ENCODE results near the gene TBC1D14.

The TBC1D14 gene, protein sequence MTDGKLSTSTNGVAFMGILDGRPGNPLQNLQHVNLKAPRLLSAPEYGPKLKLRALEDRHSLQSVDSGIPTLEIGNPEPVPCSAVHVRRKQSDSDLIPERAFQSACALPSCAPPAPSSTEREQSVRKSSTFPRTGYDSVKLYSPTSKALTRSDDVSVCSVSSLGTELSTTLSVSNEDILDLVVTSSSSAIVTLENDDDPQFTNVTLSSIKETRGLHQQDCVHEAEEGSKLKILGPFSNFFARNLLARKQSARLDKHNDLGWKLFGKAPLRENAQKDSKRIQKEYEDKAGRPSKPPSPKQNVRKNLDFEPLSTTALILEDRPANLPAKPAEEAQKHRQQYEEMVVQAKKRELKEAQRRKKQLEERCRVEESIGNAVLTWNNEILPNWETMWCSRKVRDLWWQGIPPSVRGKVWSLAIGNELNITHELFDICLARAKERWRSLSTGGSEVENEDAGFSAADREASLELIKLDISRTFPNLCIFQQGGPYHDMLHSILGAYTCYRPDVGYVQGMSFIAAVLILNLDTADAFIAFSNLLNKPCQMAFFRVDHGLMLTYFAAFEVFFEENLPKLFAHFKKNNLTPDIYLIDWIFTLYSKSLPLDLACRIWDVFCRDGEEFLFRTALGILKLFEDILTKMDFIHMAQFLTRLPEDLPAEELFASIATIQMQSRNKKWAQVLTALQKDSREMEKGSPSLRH

DNA sequence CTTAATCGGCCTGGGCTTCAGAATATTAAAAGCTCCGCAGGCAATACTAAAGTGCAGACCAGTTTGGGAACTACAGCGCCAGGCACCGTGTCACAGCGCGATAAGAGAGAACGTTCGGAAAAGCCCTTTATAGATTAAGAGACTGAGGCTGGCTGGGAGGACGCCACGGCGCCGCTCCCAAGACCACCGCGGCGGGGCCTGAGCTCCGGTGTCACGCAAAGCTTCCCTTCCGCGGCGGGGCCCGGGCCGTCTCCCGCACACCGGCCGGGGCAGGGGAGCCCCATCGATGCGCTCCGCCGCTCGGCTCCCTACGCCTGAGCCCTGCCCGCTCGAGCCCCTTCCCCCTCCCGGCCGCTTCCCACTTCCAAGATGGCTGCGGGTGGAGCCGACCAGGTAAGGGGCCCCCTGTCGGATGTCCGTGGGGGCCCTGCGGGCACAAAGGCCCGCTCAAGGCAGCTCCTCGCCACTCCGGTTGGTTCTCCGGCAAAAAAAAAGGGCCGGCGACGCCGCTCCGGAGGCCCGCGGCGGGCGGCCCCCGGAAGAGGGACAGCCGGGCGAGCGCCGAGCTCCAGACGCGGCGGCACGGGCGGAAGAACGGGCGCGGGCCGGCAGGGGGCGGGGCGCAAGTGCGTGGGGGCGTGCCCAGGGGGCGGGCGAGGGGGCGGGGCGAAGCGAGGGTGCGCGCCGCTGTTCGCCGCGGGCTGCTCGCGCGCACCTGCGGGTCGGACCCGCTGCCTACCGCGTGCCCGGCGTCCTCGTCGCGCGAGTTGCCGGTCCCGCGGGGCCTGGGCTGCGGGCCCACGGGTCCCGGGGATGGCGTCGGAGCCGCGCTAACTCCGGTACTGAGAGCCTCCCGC lies at the start of gene TBC1D14:
TSS of gene TBC1D14 (plus strand) at position 714 of the 857 bp plus-strand sequence. CDS start 13,564 bp downstream, outside the sequence.
- FAIRE-seq: no peak

DNA sequence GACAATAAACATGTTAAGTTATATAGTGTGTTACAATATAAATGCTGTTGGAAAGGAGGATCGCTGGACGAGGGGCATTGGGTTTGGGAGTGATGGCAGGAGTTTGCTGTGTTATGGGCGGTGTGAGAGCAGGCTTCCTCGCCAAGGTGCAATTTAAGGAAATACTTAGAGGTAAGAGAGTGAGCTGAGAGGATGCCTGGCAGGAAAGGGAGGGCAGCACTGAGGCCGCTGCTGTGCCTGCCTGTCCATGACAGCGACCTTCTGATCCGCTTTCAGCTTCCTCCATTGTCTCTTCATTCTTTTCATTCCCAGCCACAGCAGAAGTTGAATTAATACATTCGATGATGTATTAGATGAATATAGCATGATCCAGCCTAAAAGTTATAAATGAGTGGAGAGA lies 41.2 kb upstream of the TBC1D14 start:
- no peak for FAIRE-seq

- FAIRE-seq: no peak
Measured at GRCh38 chr4:6869944-6870343, 39.7 kb upstream of the TBC1D14 start.

DNA sequence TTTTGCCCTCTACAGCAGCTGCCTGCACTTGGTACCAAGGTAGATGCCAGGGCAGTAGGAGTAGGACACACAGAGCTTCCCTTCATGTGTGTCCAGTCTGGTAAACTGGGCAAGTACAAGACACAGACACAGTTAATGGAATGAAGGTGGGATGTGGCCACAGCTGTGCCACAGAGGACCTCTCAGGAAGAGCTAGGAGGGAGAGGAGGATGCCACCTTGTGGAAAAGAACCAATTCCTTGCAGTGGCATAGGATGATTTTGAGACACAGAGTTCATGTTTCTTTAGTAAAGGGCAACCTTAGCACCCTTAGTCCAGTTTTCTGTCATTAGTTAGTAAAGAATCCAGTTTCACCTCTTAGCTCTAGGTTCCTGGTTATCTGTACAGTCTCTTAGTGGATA lies 36.3 kb upstream of the TBC1D14 start:
- no peak for FAIRE-seq

DNA sequence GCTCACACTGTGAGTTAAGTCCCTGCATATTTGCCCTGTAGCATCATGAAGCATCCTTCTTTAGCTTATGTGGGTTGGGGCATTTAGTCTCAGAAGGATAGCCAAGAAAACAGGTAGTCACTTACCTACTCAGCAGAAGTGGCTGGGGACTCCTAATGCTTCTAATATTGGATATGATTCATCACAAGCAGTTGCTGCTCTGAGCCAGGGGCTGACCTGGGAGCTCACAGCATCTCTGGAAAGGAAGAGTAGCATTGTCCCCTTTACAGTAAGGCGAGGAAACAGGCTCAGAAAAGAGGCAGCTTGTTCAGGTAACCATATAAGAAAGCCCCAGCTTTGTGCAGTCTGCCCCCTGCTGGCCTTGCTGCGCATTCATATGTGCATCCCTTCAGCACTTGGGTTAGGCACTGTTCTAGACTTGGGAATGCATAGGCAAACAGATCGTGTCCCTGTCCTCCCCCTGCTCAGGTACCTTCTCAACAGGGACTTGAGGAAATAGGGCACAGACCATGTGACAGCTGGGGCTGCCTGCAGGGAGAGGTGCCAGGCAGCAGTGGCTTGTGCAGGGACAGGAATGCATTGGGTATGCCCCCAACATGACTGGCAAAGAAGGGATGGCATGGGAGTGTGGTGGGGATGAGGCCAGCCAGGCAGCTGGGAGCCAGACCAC lies 35.7 kb upstream of the TBC1D14 start:
- FAIRE-seq: no peak

DNA sequence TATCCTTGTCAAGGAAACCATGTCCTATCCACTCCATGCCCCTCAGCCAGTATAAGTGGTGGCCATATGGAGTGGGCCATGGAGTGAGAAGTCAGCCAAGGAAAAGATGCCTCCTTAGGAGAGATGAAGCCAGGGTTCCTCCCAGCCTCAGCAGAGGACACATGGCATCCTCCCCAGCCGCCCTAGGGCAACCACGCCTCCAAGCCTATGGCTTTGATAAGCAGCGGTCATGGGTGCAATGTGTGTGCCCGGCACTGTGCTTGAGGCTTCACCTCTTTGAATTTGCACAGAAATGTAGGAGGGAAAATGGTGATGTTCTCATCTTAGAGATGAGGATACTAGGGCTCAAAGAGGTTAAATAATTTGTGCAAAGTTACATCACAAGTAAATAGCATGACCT lies 34.6 kb upstream of the TBC1D14 start:
- no peak for FAIRE-seq

DNA sequence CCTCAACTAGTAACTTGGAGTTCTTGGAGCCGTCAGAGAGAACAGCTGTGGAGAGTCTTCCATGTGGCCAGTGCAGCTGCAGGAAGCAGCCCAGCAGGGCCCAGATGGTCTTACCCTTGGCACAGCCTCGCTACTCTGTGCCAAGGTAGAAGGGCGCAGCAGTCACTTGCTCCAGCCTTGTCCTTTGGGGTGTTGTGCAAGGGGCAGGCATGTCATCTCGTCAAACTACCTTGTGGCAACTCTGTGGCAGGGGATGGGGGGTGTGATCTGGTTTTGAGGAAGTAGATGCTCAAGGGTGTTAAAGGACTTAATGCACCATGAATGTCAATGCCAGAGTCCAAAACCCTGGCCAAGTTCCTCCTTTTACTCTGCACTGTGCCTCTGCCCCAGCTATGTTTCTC lies 34.2 kb upstream of the TBC1D14 start:
- FAIRE-seq: no peak

GRCh38 chr4:6876440-6876839 lies 33.2 kb upstream of the TBC1D14 start:
- FAIRE-seq: no peak

GRCh38 chr4:6877067-6877466 lies 32.6 kb upstream of the TBC1D14 start:
- no peak for FAIRE-seq

DNA sequence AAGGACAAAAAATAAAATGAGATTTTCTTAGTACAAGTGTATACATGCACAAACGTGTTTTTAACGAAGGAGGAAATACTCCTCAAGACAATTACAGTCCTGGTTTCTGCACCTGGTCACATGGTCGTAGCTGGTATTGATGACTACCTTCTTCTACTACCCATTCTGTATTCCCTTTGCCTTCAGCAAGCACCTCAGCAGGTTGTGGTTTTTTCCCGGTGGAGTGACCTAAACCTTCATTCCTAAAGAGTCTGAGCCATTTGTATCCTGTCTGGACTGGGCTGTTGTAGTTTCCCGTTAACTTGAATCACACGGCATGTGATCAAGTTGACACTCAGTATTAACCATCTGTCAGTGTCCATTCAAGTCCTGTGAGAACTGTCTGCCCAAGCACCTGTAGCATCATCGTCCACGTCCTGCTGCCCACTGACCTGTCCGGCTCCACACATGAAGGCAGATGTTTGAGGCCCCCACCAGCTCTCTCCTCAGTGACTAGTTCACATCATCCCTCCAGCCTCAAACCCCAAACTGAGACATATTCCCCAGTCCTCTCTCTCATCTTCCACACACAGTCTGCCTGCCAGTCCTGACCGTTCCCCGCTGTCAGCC lies 31.1 kb upstream of the TBC1D14 start:
- no peak for FAIRE-seq

- no peak for FAIRE-seq
Measured at GRCh38 chr4:6880691-6881090, 28.9 kb upstream of the TBC1D14 start.

- FAIRE-seq: no peak
Measured at GRCh38 chr4:6881908-6882307, 27.7 kb upstream of the TBC1D14 start.

DNA sequence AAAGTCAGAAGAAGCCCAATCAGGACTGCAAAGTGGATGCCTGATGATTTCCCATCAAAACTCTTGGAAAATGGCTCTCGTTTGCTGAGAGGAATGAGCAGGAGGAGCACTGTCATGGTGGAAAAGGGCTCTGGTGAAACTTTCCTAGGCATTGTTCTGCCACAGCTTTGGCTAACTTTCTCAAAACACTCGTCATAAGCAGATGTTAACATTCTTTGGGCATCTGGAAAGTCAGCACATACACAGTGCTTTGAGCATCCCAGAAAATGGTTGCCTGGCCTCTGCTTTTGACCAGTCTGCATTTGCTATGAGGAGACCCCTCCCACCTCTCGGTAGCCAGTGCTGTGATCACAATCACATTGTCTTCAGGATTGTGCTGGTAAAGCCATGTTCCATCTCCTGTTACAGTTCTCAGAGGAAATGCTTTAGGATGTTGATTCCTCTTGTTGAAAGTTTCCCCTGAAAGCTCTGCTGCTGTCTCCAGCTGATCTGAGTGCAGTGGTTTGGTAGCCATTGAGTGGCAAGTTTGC lies 25.2 kb upstream of the TBC1D14 start:
- no peak for FAIRE-seq

GRCh38 chr4:6885953-6886557 lies 23.6 kb upstream of the TBC1D14 start:
- no peak for FAIRE-seq

GRCh38 chr4:6886886-6887285 lies 22.7 kb upstream of the TBC1D14 start:
- no peak for FAIRE-seq

- no peak for FAIRE-seq
Measured at GRCh38 chr4:6887591-6888371, 21.8 kb upstream of the TBC1D14 start.

DNA sequence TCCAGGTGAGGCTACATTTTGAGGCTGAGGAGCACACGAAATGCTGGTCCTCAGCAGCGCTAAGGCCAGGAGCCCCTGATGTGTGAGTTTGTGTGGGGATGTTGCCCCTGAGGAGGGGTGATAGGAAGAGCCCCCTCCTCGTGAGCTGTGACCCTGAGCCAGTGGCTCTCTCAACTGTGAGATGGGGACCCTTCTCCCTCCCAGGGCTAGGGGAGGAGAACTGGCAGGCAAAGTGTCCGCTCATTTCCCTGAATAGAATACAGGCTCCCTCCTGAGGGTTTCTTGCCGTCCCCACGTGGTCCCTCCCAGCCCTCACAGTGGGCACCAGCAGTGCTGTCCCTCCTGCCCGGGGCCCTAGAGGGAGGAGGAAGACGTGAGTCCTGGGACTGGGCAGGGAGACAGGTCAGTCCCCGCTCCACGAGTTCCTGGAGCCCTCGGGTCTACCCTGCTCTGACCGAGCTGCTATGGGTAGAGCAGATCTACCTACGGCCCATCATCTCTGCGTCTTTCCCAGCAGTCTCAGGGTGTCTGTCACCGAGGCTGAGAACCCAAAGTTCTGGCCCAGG lies 21.0 kb upstream of the TBC1D14 start:
- no peak for FAIRE-seq

GRCh38 chr4:6889101-6889735 lies 20.4 kb upstream of the TBC1D14 start:
- no peak for FAIRE-seq

DNA sequence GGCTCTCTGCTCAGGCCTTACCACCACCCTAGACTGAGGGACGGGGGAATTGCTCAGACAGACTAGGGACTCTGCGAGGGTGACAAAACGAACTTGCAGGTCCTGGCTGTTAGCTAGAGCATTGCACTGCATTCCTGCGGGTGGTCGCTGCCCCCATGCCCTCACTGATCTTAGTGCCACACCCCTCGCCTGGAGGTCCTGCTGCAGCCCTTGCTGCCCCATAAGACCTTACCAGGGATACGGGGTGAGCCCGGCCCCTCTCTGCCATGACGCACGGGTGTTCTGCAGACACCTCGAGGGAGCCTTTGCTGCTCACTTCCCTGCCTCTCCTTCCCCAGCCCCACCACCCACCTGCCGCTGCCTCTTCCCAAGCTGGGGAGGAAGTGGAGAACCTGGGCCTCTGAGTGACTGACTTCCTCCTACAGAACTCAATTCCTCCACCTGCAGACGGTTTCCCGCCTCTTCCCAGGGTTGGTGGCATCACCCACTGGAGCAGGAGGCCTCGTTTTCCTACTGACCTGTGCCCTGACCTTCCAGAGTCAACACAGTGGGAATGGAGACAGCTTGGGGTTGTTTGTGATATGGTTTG lies 19.8 kb upstream of the TBC1D14 start:
- no peak for FAIRE-seq

DNA sequence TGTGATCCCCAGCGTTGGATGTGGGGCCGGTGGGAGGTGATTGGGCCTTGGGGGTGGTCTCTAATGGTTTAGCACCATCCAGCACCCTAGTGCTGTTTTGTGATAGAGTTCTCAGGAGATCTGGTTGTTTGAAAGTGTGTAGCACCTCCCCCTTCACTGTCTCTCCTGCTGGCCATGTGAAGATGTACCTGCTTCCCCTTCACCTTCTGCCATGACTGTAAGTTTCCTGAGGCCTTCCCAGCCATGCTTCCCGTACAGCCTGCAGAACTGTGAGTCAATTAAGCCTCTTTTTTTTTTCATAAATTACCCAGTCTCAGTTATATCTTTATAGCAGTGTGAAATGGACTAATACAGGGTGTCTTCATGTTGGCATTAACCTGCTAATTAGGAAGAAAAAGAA lies 19.3 kb upstream of the TBC1D14 start:
- no peak for FAIRE-seq

Measured in TTC549 (cell line).